T-helper 22 cell (primary cell): Measurements from ENCODE around the gene PRSS1.
A peak's percentile ranks its signal among the peaks of the same experiment; 100 is the strongest.

Experiments
- DNase-seq: peaks from one replicate; pipeline ENCODE4 v3.0.0-alpha.2; 2020; ENCODE audit warnings: low read depth

The PRSS1 gene

GRCh38 chr7:142795339-142795863 lies 46.1 kb downstream of the PRSS1 start:
- peak; percentile 59 for DNase-seq

- no peak for DNase-seq
Measured at GRCh38 chr7:142796001-142796500, 46.8 kb downstream of the PRSS1 start.

GRCh38 chr7:142796501-142797390 lies 47.5 kb downstream of the PRSS1 start:
- no peak for DNase-seq

- DNase-seq, result no peak
Measured at GRCh38 chr7:142797391-142798377, 48.4 kb downstream of the PRSS1 start.

GRCh38 chr7:142798451-142799436 lies 49.5 kb downstream of the PRSS1 start:
- DNase-seq, result no peak

GRCh38 chr7:142799437-142799835 lies 50.2 kb downstream of the PRSS1 start:
- no peak for DNase-seq

GRCh38 chr7:142800088-142800487 lies 50.8 kb downstream of the PRSS1 start:
- no peak for DNase-seq

GRCh38 chr7:142800699-142801260 lies 51.5 kb downstream of the PRSS1 start:
- no peak for DNase-seq

- no peak for DNase-seq
Measured at GRCh38 chr7:142801601-142802295, 52.5 kb downstream of the PRSS1 start.

- no peak for DNase-seq
Measured at GRCh38 chr7:142802301-142802700, 53.0 kb downstream of the PRSS1 start.
